Progenitor cell of endocrine pancreas (in vitro differentiated cells): Measurements from ENCODE around the gene MCAM. TPM values are rescaled to one million over a fixed set of nuclear protein-coding genes. Genes with fewer than 3 reads are reported as not detected.

ENCODE experiments used
- DNase-seq: peaks from one replicate; pipeline ENCODE4 v3.0.0; 2021; ENCODE audit warnings: low spot score; ENCODE audit not compliant: unreplicated experiment
- H3K27ac Mint-ChIP-seq: 2 replicates; pipeline ENCODE4 v1.8.0; 2021; ENCODE audit warnings: mild to moderate bottlenecking, moderate library complexity, mixed read lengths
- H3K27me3 Mint-ChIP-seq: 2 replicates; pipeline ENCODE4 v1.8.0; 2021; ENCODE audit warnings: mixed read lengths
- H3K36me3 Mint-ChIP-seq: 2 replicates; pipeline ENCODE4 v1.8.0; 2022; ENCODE audit warnings: mixed read lengths; ENCODE audit not compliant: insufficient read depth
- H3K4me1 Mint-ChIP-seq: 2 replicates; pipeline ENCODE4 v1.8.0; 2021; ENCODE audit warnings: low read depth, mixed read lengths
- H3K4me3 Mint-ChIP-seq: 2 replicates; pipeline ENCODE4 v1.8.0; 2021; ENCODE audit warnings: low read depth, mild to moderate bottlenecking, moderate library complexity, mixed read lengths
- H3K9me3 Mint-ChIP-seq: 2 replicates; pipeline ENCODE4 v1.8.0; 2021; ENCODE audit warnings: low read depth, mixed read lengths
- CTCF ChIP-seq: fragments of 200-600 bp; sonication (generic); IDR thresholded peaks from one replicate; pipeline ENCODE4 v1.5.0; 2021; ENCODE audit warnings: antibody characterized with exemption, mild to moderate bottlenecking; ENCODE audit not compliant: unreplicated experiment
- total RNA-seq: library from RNA; stranded (reverse); gene quantifications from 2 replicates; pipeline ENCODE4 v1.2.1, GENCODE V29; 2021

The MCAM gene
- total RNA-seq, 1 donor from 2014 or later: 12.7 TPM

DNA sequence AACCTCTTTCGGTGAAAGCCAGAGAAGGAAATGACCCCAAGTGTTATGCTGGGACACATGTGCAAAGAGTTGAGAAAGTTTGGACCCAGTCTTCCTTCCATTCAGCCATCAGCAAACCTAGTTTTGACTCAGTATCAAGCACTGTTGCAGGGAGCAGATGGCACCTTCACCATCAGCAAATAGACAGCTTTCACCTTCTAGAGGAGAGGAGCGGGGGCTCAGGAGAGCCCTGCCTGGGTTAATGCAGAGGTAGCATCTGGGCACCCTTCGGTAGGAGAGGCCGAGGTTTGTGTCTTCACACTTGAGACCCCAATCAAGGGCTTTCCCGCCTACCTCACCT, 45.8 kb upstream of the MCAM start:
- no peak for TF ChIP-seq CTCF
- H3K27ac Mint-ChIP-seq: peak overlapping the region; percentile 62

GRCh38 chr11:119361941-119362725, 45.2 kb upstream of the MCAM start:
- peak overlapping the region; percentile 56 for H3K4me3 Mint-ChIP-seq
- peaks cover 32% of the 10 kb centered on the region for H3K4me1 Mint-ChIP-seq
- H3K36me3 Mint-ChIP-seq: no peaks in the 10 kb centered on the region
- no peak for DNase-seq
- H3K27ac Mint-ChIP-seq: peak overlapping the region; percentile 62
- TF ChIP-seq CTCF: no peak
- H3K27me3 Mint-ChIP-seq: peaks cover 31% of the 10 kb centered on the region
- no peaks in the 10 kb centered on the region for H3K9me3 Mint-ChIP-seq

More for the DNA sequence above, 45.8 kb upstream of the MCAM start:
- H3K9me3 Mint-ChIP-seq: no peaks in the 10 kb centered on the region
- no peaks in the 10 kb centered on the region for H3K36me3 Mint-ChIP-seq
- peaks cover 26% of the 10 kb centered on the region for H3K27me3 Mint-ChIP-seq
- H3K4me1 Mint-ChIP-seq: peaks cover 33% of the 10 kb centered on the region
- DNase-seq: no peak
- peak overlapping the region; percentile 56 for H3K4me3 Mint-ChIP-seq

GRCh38 chr11:119361056-119361787, 44.3 kb upstream of the MCAM start:
- H3K27me3 Mint-ChIP-seq: peaks cover 35% of the 10 kb centered on the region
- no peak for TF ChIP-seq CTCF
- H3K27ac Mint-ChIP-seq: peak overlapping the region; percentile 90

GRCh38 chr11:119359365-119360214, 42.7 kb upstream of the MCAM start:
- Mint-ChIP-seq H3K27ac (no peak overlapping the region), H3K4me3 (no peak overlapping the region), H3K9me3 (no peaks in the 10 kb centered on the region), H3K27me3 (peaks cover 39% of the 10 kb centered on the region), H3K4me1 (peaks cover 28% of the 10 kb centered on the region), H3K36me3 (no peaks in the 10 kb centered on the region)
- DNase-seq: no peak
- TF ChIP-seq CTCF: no peak

More at GRCh38 chr11:119361056-119361787, 44.3 kb upstream of the MCAM start:
- Mint-ChIP-seq H3K4me3 (no peak overlapping the region), H3K9me3 (no peaks in the 10 kb centered on the region), H3K4me1 (peaks cover 31% of the 10 kb centered on the region), H3K36me3 (no peaks in the 10 kb centered on the region)
- no peak for DNase-seq

DNA sequence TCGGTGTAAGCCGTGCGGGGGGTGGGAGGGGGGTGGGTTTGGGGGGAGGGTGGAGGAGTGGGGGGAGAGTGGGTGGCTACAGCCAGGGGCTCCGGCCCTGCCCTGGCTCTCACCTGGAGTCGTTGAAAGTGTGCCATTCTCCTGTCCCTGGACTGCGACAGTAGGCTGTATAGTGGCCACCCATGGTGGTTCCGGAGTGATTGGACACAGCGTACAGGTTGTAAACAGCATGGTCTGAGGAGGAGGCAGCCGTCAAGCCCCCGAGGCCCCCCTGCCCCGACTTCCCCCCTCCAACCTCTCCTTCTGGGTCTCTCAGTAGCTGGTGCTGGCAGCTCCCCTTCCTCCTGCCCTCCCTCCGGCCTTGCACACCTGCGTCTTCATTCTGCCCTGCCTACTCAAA, 40.1 kb upstream of the MCAM start:
- Mint-ChIP-seq H3K27me3 (peaks cover 28% of the 10 kb centered on the region), H3K4me1 (peaks cover 22% of the 10 kb centered on the region), H3K9me3 (no peaks in the 10 kb centered on the region), H3K4me3 (peak overlapping the region; percentile 68), H3K36me3 (no peaks in the 10 kb centered on the region), H3K27ac (no peak overlapping the region)
- DNase-seq: no peak
- TF ChIP-seq CTCF: no peak
